H9 (cell line): ENCODE results near the gene SLC16A3. TPM values are rescaled to one million over a fixed set of nuclear protein-coding genes. Genes with fewer than 3 reads are reported as not detected.

ENCODE experiments used
- DNase-seq: peaks from one replicate; pipeline ENCODE4 v3.0.0-alpha.2; 2017
- H2AFZ ChIP-seq: one replicate; pipeline ENCODE4 v1.6.1; 2013; ENCODE audit warnings: mild to moderate bottlenecking, low read length, control low read depth, moderate library complexity
- H2AK5ac ChIP-seq: 2 replicates; pipeline ENCODE4 v1.6.1; 2013; ENCODE audit warnings: low read length, control low read depth, mixed read lengths; ENCODE audit not compliant: insufficient read length
- H2BK120ac ChIP-seq: one replicate; pipeline ENCODE4 v1.6.1; 2013; ENCODE audit warnings: low read depth, mild to moderate bottlenecking, low read length, control low read depth, inconsistent platforms; ENCODE audit not compliant: poor library complexity, severe bottlenecking
- H2BK12ac ChIP-seq: 2 replicates; pipeline ENCODE4 v1.6.1; 2013; ENCODE audit warnings: low read length, control low read depth, mixed read lengths, low read depth; ENCODE audit not compliant: insufficient read length
- H2BK15ac ChIP-seq: 2 replicates; pipeline ENCODE4 v1.6.1; 2013; ENCODE audit warnings: low read depth, low read length, control low read depth
- H2BK20ac ChIP-seq: one replicate; pipeline ENCODE4 v1.6.1; 2013; ENCODE audit warnings: low read depth, mild to moderate bottlenecking, low read length, control low read depth, inconsistent platforms; ENCODE audit not compliant: poor library complexity, severe bottlenecking
- H2BK5ac ChIP-seq: 2 replicates; pipeline ENCODE4 v1.6.1; 2013; ENCODE audit warnings: low read length, control low read depth, mixed read lengths; ENCODE audit not compliant: insufficient read length
- H3K14ac ChIP-seq: 2 replicates; pipeline ENCODE4 v1.6.1; 2013; ENCODE audit warnings: low read length, control low read depth; ENCODE audit not compliant: insufficient read depth
- H3K18ac ChIP-seq: 2 replicates; pipeline ENCODE4 v1.6.1; 2013; ENCODE audit warnings: low read depth, mild to moderate bottlenecking, mixed read lengths, low read length, control low read depth; ENCODE audit not compliant: insufficient read length
- H3K23ac ChIP-seq: 2 replicates; pipeline ENCODE4 v1.6.1; 2013; ENCODE audit warnings: low read length, control low read depth, mixed read lengths, low read depth; ENCODE audit not compliant: insufficient read length
- H3K23me2 ChIP-seq: 2 replicates; pipeline ENCODE4 v1.6.1; 2013; ENCODE audit warnings: low read depth, mild to moderate bottlenecking, mixed read lengths, low read length, control low read depth; ENCODE audit not compliant: insufficient read length, poor library complexity, severe bottlenecking
- H3K27ac ChIP-seq: 2 replicates; pipeline ENCODE4 v1.5.1; 2013; ENCODE audit warnings: low read length, control low read depth, mixed read lengths, low read depth; ENCODE audit not compliant: insufficient read length
- H3K27me3 ChIP-seq: 2 replicates; pipeline ENCODE4 v1.6.1; 2013; ENCODE audit warnings: low read length, control low read depth, inconsistent platforms; ENCODE audit not compliant: insufficient read depth
- H3K4ac ChIP-seq: 2 replicates; pipeline ENCODE4 v1.6.1; 2013; ENCODE audit warnings: low read depth, mild to moderate bottlenecking, control low read depth, inconsistent platforms, low read length, moderate library complexity
- H3K4me1 ChIP-seq: 2 replicates; pipeline ENCODE4 v1.6.1; 2013; ENCODE audit warnings: low read length, control low read depth, inconsistent platforms; ENCODE audit not compliant: insufficient read depth
- H3K4me2 ChIP-seq: 2 replicates; pipeline ENCODE4 v1.6.1; 2013; ENCODE audit warnings: low read length, control low read depth, mixed read lengths; ENCODE audit not compliant: insufficient read length, insufficient read depth
- H3K56ac ChIP-seq: 2 replicates; pipeline ENCODE4 v1.6.1; 2013; ENCODE audit warnings: low read depth, mild to moderate bottlenecking, mixed read lengths, low read length, control low read depth; ENCODE audit not compliant: insufficient read length
- H3K79me1 ChIP-seq: 2 replicates; pipeline ENCODE4 v1.6.1; 2013; ENCODE audit warnings: low read depth, mild to moderate bottlenecking, moderate library complexity, low read length, control low read depth, inconsistent platforms; ENCODE audit not compliant: insufficient read depth, poor library complexity, severe bottlenecking
- H3K79me2 ChIP-seq: 2 replicates; pipeline ENCODE4 v1.6.1; 2013; ENCODE audit warnings: low read length, control low read depth, inconsistent platforms; ENCODE audit not compliant: insufficient read depth
- H3K9ac ChIP-seq: 2 replicates; pipeline ENCODE4 v1.6.1; 2013; ENCODE audit warnings: low read length, control low read depth, mixed read lengths; ENCODE audit not compliant: insufficient read length; ENCODE audit errors: extremely low read depth
- H3K9me3 ChIP-seq: one replicate; pipeline ENCODE4 v1.6.1; 2013; ENCODE audit warnings: low read depth, low read length, inconsistent platforms; ENCODE audit not compliant: control insufficient read depth
- H3T11ph ChIP-seq: one replicate; pipeline ENCODE4 v1.6.1; 2013; ENCODE audit warnings: mild to moderate bottlenecking, low read length, control low read depth, inconsistent platforms
- H4K20me1 ChIP-seq: one replicate; pipeline ENCODE4 v1.6.1; 2013; ENCODE audit not compliant: control insufficient read depth, insufficient read length, insufficient read depth
- H4K5ac ChIP-seq: 2 replicates; pipeline ENCODE4 v1.6.1; 2013; ENCODE audit warnings: low read depth, mild to moderate bottlenecking, mixed read lengths, low read length, control low read depth; ENCODE audit not compliant: insufficient read length
- H4K8ac ChIP-seq: replicated peaks from 2 replicates; pipeline ENCODE4 v1.6.1; 2013; ENCODE audit warnings: low read length, control low read depth, mixed read lengths, low read depth; ENCODE audit not compliant: insufficient read length
- H4K91ac ChIP-seq: 2 replicates; pipeline ENCODE4 v1.6.1; 2013; ENCODE audit warnings: low read depth, mild to moderate bottlenecking, moderate library complexity, mixed read lengths, low read length, control low read depth; ENCODE audit not compliant: insufficient read length
- H3K27ac Mint-ChIP-seq, 3 experiments: 2 replicates in 2 of 3; 3 replicates in 1 of 3; pipeline ENCODE4 v1.8.0; 2020 to 2021; ENCODE audit warnings: mixed read lengths in 3 of 3, mild to moderate bottlenecking in 1 of 3, moderate library complexity in 1 of 3
- H3K27me3 Mint-ChIP-seq: 2 replicates; pipeline ENCODE4 v1.8.0; 2021; ENCODE audit warnings: low read depth, mild to moderate bottlenecking, moderate library complexity, mixed read lengths
- H3K36me3 Mint-ChIP-seq, 3 experiments: 2 replicates in 2 of 3; 3 replicates in 1 of 3; pipeline ENCODE4 v1.8.0; 2020 to 2021; ENCODE audit warnings: low read depth in 3 of 3, mixed read lengths in 3 of 3; ENCODE audit not compliant: insufficient read depth in 1 of 3
- H3K4me1 Mint-ChIP-seq, 2 experiments: 2 replicates each; pipeline ENCODE4 v1.8.0; 2020; ENCODE audit warnings: mixed read lengths in 2 of 2
- H3K4me3 Mint-ChIP-seq, 2 experiments: 2 replicates in 1 of 2; 3 replicates in 1 of 2; pipeline ENCODE4 v1.8.0; 2020 to 2021; ENCODE audit warnings: mild to moderate bottlenecking in 2 of 2, mixed read lengths in 2 of 2, moderate library complexity in 1 of 2
- H3K9me3 Mint-ChIP-seq, 2 experiments: 2 replicates in 1 of 2; 3 replicates in 1 of 2; pipeline ENCODE4 v1.8.0; 2020; ENCODE audit warnings: mild to moderate bottlenecking in 2 of 2, mixed read lengths in 2 of 2, moderate library complexity in 1 of 2
- WGBS: extraction: QIAGEN DNeasy Blood & Tissue Kit; methylation state at CpG from one replicate; pipeline ENCODE4 v1.1.7; 2013; ENCODE audit warnings: missing lambda C conversion rate, low lambda C conversion rate, mixed read lengths; ENCODE audit not compliant: insufficient read length; ENCODE audit errors: extremely low coverage; 5-methylcytosine and 5-hydroxymethylcytosine counted together
- total RNA-seq: library from RNA; stranded (reverse); gene quantifications from 2 replicates; pipeline ENCODE4 v1.2.1, GENCODE V29; 2021
- TF ChIP-seq, protein P1 (sequence below): fragments of 200-600 bp; sonication (generic); conservative IDR thresholded peaks from 3 replicates; pipeline ENCODE4 v1.8.0; 2021; ENCODE audit warnings: antibody characterized with exemption, mild to moderate bottlenecking

The SLC16A3 gene
- total RNA-seq, 1 experiment from 2014 or later, result 28.4 TPM

DNA sequence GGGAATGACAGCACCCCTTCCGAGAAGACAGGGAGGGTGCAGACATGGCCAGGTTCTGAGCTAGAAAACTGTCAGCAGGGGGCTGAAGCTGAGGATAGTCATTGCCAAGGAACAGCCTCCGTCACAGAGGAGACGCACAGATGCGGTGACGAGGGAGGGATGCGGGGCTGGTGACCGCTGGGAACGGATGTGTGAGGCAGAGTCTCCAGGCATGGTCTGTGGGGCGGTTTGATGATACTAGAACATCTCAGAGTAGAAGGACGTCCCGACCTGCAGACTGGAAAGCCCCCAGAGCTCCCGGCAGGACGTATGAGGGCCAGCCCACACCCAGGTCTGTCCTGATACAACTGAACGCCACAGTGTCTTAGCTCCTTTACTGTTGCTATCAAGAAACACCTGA lies 46.5 kb downstream of the SLC16A3 start:
- TF ChIP-seq, protein P1, sequence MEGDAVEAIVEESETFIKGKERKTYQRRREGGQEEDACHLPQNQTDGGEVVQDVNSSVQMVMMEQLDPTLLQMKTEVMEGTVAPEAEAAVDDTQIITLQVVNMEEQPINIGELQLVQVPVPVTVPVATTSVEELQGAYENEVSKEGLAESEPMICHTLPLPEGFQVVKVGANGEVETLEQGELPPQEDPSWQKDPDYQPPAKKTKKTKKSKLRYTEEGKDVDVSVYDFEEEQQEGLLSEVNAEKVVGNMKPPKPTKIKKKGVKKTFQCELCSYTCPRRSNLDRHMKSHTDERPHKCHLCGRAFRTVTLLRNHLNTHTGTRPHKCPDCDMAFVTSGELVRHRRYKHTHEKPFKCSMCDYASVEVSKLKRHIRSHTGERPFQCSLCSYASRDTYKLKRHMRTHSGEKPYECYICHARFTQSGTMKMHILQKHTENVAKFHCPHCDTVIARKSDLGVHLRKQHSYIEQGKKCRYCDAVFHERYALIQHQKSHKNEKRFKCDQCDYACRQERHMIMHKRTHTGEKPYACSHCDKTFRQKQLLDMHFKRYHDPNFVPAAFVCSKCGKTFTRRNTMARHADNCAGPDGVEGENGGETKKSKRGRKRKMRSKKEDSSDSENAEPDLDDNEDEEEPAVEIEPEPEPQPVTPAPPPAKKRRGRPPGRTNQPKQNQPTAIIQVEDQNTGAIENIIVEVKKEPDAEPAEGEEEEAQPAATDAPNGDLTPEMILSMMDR, result no peak
- Histone ChIP-seq H2BK20ac (no peak overlapping the region), H3T11ph (no peak overlapping the region), H4K5ac (no peak overlapping the region), H3K14ac (no peak overlapping the region; the same call in 1 of the 2 replicates), H3K56ac (no peak overlapping the region), H3K23ac (no peak overlapping the region), H3K4me2 (no peak overlapping the region), H3K27ac (no peak overlapping the region), H4K20me1 (no peaks in the 10 kb centered on the region), H4K8ac (no peak overlapping the region), H3K23me2 (no peaks in the 10 kb centered on the region), H2BK120ac (no peak overlapping the region), H2BK12ac (no peak overlapping the region), H2AFZ (no peak overlapping the region), H3K18ac (no peak overlapping the region), H4K91ac (no peak overlapping the region), H3K9me3 (no peaks in the 10 kb centered on the region), H3K79me1 (peaks cover 4% of the 10 kb centered on the region), H2BK5ac (no peak overlapping the region), H3K4me1 (peaks cover 3% of the 10 kb centered on the region; the same call in 1 of the 2 replicates), H2BK15ac (no peak overlapping the region), H2AK5ac (no peak overlapping the region), H3K79me2 (peaks cover 21% of the 10 kb centered on the region), H3K4ac (no peak overlapping the region), H3K27me3 (no peaks in the 10 kb centered on the region), H3K9ac (no peak overlapping the region)
- Mint-ChIP-seq H3K9me3 (no peaks in the 10 kb centered on the region; a peak in 1 of 5 replicates), H3K4me3 (peak overlapping the region in 1 of 2 experiments; percentile 19; a peak in 1 of 5 replicates), H3K4me1 (peaks cover 29 to 48% of the 10 kb centered on the region in 2 experiments), H3K36me3 (peaks cover 15 to 23% (median 23%) of the 10 kb centered on the region in 3 experiments; a peak in 6 of 7 replicates), H3K27ac (no peak overlapping the region), H3K27me3 (peaks cover 23% of the 10 kb centered on the region)
- no peak for DNase-seq
- WGBS, result no CpG with 5 or more reads among the region's 14 CpGs
